ENCODE results near the gene SP3. TPM values are rescaled to one million over a fixed set of nuclear protein-coding genes. Genes with fewer than 3 reads are reported as not detected.

Gene SP3
- total RNA-seq, 3 donors from 2014 or later, result 78.1 to 104 (median 88.9) TPM

GRCh38 chr2:173966274-173967098 lies 1.3 kb upstream of the SP3 start:
- Histone ChIP-seq H3K4me1 (ENCODE audit: low read depth) (peaks cover 20% of the 10 kb centered on the region), H3K9me3 (no peaks in the 10 kb centered on the region), H3K36me3 (ENCODE audit: low read depth) (no peaks in the 10 kb centered on the region), H3K4me3 (no peak overlapping the region)
- ATAC-seq (no peak), DNase-seq (no peak)
- intact Hi-C loops (cut with DNase I, micrococcal nuclease), result no loop called here
- TF ChIP-seq CTCF (IDR thresholded peaks at IDR 0.05), result no peak

GRCh38 chr2:173964565-173965371 lies 405 bp downstream of the SP3 start:
- no peak for TF ChIP-seq CTCF (IDR thresholded peaks at IDR 0.05)
- no peaks in the 10 kb centered on the region for H3K36me3 ChIP-seq (ENCODE audit: low read depth)
- H3K4me1 ChIP-seq (ENCODE audit: low read depth), result peaks cover 29% of the 10 kb centered on the region
- intact Hi-C loops (cut with DNase I, micrococcal nuclease), result no loop called here
- no peaks in the 10 kb centered on the region for H3K9me3 ChIP-seq
- DNase-seq (peak; percentile 81 to 94 (median 89)), ATAC-seq (peak; percentile 70)
- peak overlapping the region; percentile 96 for H3K4me3 ChIP-seq

GRCh38 chr2:173963817-173964564 lies 1.2 kb downstream of the SP3 start:
- H3K4me3 ChIP-seq, result peak overlapping the region; percentile 96
- H3K4me1 ChIP-seq (ENCODE audit: low read depth), result peaks cover 32% of the 10 kb centered on the region
- DNase-seq (peak; percentile 93 to 97 (median 96)), ATAC-seq (peak; percentile 71)
- H3K9me3 ChIP-seq, result no peaks in the 10 kb centered on the region
- H3K36me3 ChIP-seq (ENCODE audit: low read depth), result no peaks in the 10 kb centered on the region
- intact Hi-C loops (cut with DNase I, micrococcal nuclease), result no loop called here
- no peak for TF ChIP-seq CTCF (IDR thresholded peaks at IDR 0.05)

- no peaks in the 10 kb centered on the region for H3K36me3 ChIP-seq (ENCODE audit: low read depth)
- intact Hi-C loops (cut with DNase I, micrococcal nuclease), result no loop called here
- peak overlapping the region; percentile 96 for H3K4me3 ChIP-seq
- DNase-seq, result peak in 1 of 3 donors; percentile 63
- peaks cover 38% of the 10 kb centered on the region for H3K4me1 ChIP-seq (ENCODE audit: low read depth)
- TF ChIP-seq CTCF (IDR thresholded peaks at IDR 0.05), result no peak
- ATAC-seq, result no peak
- no peaks in the 10 kb centered on the region for H3K9me3 ChIP-seq
Observed at GRCh38 chr2:173963323-173963816, 1.8 kb downstream of the SP3 start.

DNA sequence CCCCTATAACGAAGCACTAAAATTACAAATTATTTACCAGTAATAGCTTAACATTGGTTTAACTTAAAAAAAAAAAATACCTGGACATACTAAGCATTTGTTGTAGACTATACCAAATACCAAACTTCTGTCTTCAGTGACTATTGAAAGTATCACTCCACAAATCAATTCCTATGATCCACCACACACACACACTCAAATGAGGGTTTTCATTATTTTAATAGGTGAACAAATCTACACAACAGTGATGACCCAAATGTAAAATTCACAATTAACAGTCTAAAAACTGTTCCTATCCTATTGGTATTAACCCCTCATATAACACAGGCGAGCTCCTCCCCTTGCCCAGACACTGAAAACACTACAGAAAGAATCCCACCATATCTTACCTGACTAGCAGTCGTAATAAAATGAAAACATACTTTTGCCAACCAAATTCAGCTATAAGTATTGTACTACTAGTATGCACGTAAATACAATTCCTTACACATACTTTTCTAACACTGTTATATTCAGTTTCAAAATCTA lies 2.5 kb downstream of the SP3 start:
- intact Hi-C loops (cut with DNase I, micrococcal nuclease), result no loop called here

More for the DNA sequence above, 2.5 kb downstream of the SP3 start:
- ATAC-seq, result no peak
- Histone ChIP-seq H3K4me3 (peak overlapping the region; percentile 96), H3K36me3 (ENCODE audit: low read depth) (no peaks in the 10 kb centered on the region), H3K4me1 (ENCODE audit: low read depth) (peaks cover 45% of the 10 kb centered on the region), H3K9me3 (no peaks in the 10 kb centered on the region)
- no peak for TF ChIP-seq CTCF (IDR thresholded peaks at IDR 0.05)
- DNase-seq, result no peak
